GM12801 (cell line): Measurements from ENCODE around the gene LRRC72.

ENCODE experiments used
- CTCF ChIP-seq: IDR thresholded peaks from one replicate; pipeline ENCODE4 v1.5.1; 2011; ENCODE audit warnings: control low read depth; ENCODE audit not compliant: insufficient read length; ENCODE audit errors: extremely low read depth

LRRC72 gene

GRCh38 chr7:16563281-16564022 lies 36.8 kb downstream of the LRRC72 start:
- TF ChIP-seq CTCF: no peak

- TF ChIP-seq CTCF: no peak
These were observed 37.4 kb downstream of the LRRC72 start for GRCh38 chr7:16564023-16564380.

- TF ChIP-seq CTCF: no peak
These were observed 38.3 kb downstream of the LRRC72 start for GRCh38 chr7:16564909-16565426.

GRCh38 chr7:16571941-16572340 lies 45.3 kb downstream of the LRRC72 start:
- no peak for TF ChIP-seq CTCF

GRCh38 chr7:16579216-16579615 lies 52.6 kb downstream of the LRRC72 start:
- no peak for TF ChIP-seq CTCF

- no peak for TF ChIP-seq CTCF
These were observed 54.7 kb downstream of the LRRC72 start for GRCh38 chr7:16581286-16581685.

GRCh38 chr7:16583834-16584233 lies 57.2 kb downstream of the LRRC72 start:
- TF ChIP-seq CTCF: no peak

GRCh38 chr7:16585540-16585939 lies 58.9 kb downstream of the LRRC72 start:
- no peak for TF ChIP-seq CTCF
